Stomach (tissue), 4 donors: ENCODE data around the gene CDK17.

Source experiments
- POLR2A ChIP-seq, 4 donors: fragments of 450-650 bp; IDR thresholded peaks; one replicate each; pipeline ENCODE4 v1.6.1; 2016; ENCODE audit warnings: antibody characterized with exemption in 4 of 4, control low read depth in 2 of 4, mild to moderate bottlenecking in 1 of 4, moderate library complexity in 1 of 4
- POLR2AphosphoS5 ChIP-seq, 3 donors: sonication (generic); formaldehyde crosslinking; IDR thresholded peaks; one replicate each; pipeline ENCODE4 v1.6.1; 2016; ENCODE audit warnings: antibody characterized with exemption in 3 of 3
- TF ChIP-seq, protein P1 (sequence below), 7 experiments: fragments of 450-650 bp in 4 of 7; fragments of 200-600 bp in 3 of 7; sonication (generic) in 3 of 7; IDR thresholded peaks; one replicate each; pipeline ENCODE4 v1.5.1; 2016 to 2019; ENCODE audit warnings: antibody characterized with exemption in 7 of 7, control low read depth in 2 of 7, mild to moderate bottlenecking in 1 of 7

DNA sequence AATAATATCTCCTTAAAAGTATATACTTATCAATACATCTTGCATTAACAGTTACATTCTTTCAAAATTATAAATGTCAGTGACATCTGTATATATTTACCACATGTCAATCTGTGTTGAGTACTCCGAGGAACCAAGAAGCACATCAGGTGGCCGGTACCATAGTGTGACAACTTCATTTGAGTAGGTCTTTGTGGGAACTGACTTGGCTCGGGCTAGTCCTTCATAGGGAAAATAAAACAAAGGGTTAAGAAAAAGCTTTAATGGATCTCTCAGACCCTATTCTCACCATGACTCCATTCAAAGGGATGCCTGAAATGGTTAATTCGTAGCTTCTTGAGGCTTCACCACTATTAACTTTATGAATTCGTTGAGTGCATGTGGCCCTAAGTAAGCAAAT, 111.2 kb downstream of the CDK17 start:
- TF ChIP-seq, protein P1, sequence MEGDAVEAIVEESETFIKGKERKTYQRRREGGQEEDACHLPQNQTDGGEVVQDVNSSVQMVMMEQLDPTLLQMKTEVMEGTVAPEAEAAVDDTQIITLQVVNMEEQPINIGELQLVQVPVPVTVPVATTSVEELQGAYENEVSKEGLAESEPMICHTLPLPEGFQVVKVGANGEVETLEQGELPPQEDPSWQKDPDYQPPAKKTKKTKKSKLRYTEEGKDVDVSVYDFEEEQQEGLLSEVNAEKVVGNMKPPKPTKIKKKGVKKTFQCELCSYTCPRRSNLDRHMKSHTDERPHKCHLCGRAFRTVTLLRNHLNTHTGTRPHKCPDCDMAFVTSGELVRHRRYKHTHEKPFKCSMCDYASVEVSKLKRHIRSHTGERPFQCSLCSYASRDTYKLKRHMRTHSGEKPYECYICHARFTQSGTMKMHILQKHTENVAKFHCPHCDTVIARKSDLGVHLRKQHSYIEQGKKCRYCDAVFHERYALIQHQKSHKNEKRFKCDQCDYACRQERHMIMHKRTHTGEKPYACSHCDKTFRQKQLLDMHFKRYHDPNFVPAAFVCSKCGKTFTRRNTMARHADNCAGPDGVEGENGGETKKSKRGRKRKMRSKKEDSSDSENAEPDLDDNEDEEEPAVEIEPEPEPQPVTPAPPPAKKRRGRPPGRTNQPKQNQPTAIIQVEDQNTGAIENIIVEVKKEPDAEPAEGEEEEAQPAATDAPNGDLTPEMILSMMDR (IDR thresholded peaks at IDR 0.05), result no peak
- no peak for TF ChIP-seq POLR2A (IDR thresholded peaks at IDR 0.05)
- no peak for TF ChIP-seq POLR2AphosphoS5 (IDR thresholded peaks at IDR 0.05)
